Neuronal stem cell (in vitro differentiated cells): ENCODE data around the gene RD3L.

Source experiments
- DNase-seq: peaks from one replicate; pipeline ENCODE4 v3.0.0-alpha.2; 2013; ENCODE audit warnings: low spot score
- H2AFZ ChIP-seq: one replicate; pipeline ENCODE4 v1.6.1; 2013; ENCODE audit warnings: mild to moderate bottlenecking, low read length, inconsistent platforms
- H2AK5ac ChIP-seq: 2 replicates; pipeline ENCODE4 v1.6.1; 2013; ENCODE audit warnings: low read depth, mild to moderate bottlenecking, inconsistent platforms, low read length, moderate library complexity, mixed read lengths
- H2BK120ac ChIP-seq: 2 replicates; pipeline ENCODE4 v1.6.1; 2013; ENCODE audit warnings: low read depth, mild to moderate bottlenecking, inconsistent platforms, low read length, moderate library complexity, mixed read lengths
- H2BK12ac ChIP-seq: one replicate; pipeline ENCODE4 v1.6.1; 2013; ENCODE audit warnings: low read length, inconsistent platforms
- H2BK15ac ChIP-seq: 2 replicates; pipeline ENCODE4 v1.6.1; 2013; ENCODE audit warnings: mild to moderate bottlenecking, low read length, inconsistent platforms, mixed read lengths
- H2BK5ac ChIP-seq: one replicate; pipeline ENCODE4 v1.6.1; 2013; ENCODE audit warnings: inconsistent platforms, mild to moderate bottlenecking, low read length, moderate library complexity
- H3K14ac ChIP-seq: one replicate; pipeline ENCODE4 v1.6.1; 2013; ENCODE audit warnings: low read length, inconsistent platforms
- H3K18ac ChIP-seq: 2 replicates; pipeline ENCODE4 v1.6.1; 2013; ENCODE audit warnings: low read length, inconsistent platforms
- H3K23ac ChIP-seq: 2 replicates; pipeline ENCODE4 v1.6.1; 2013; ENCODE audit warnings: low read depth, mild to moderate bottlenecking, mixed read lengths, low read length, inconsistent platforms; ENCODE audit not compliant: poor library complexity
- H3K27ac ChIP-seq: replicated peaks from 3 replicates; pipeline ENCODE4 v1.5.1; 2013; ENCODE audit warnings: low read length, inconsistent platforms
- H3K27me3 ChIP-seq, 3 experiments: 2 replicates each; pipeline ENCODE4 v1.6.1; 2013; ENCODE audit warnings: low read length in 3 of 3, mild to moderate bottlenecking in 2 of 3, inconsistent platforms in 1 of 3, low read depth in 1 of 3, mixed read lengths in 1 of 3, moderate library complexity in 1 of 3; ENCODE audit not compliant: control insufficient read depth in 3 of 3, insufficient read depth in 3 of 3
- H3K36me3 ChIP-seq, 2 donors: replicated peaks in 1 of 2; 2 replicates each; pipeline ENCODE4 v1.6.1; 2013; ENCODE audit warnings: low read length in 2 of 2; ENCODE audit not compliant: control insufficient read depth in 2 of 2, insufficient read depth in 2 of 2
- H3K4ac ChIP-seq: 2 replicates; pipeline ENCODE4 v1.6.1; 2013; ENCODE audit warnings: inconsistent platforms, mild to moderate bottlenecking, low read length, moderate library complexity
- H3K4me1 ChIP-seq, 2 donors: 1 replicate in 1 of 2; 2 replicates in 1 of 2; pipeline ENCODE4 v1.6.1; 2013; ENCODE audit warnings: low read length in 2 of 2, low read depth in 1 of 2; ENCODE audit not compliant: control insufficient read depth in 2 of 2, insufficient read depth in 1 of 2
- H3K4me2 ChIP-seq: one replicate; pipeline ENCODE4 v1.6.1; 2013; ENCODE audit warnings: mild to moderate bottlenecking, low read length, inconsistent platforms; ENCODE audit not compliant: insufficient read depth, poor library complexity, severe bottlenecking
- H3K4me3 ChIP-seq, 2 donors: 2 replicates each; pipeline ENCODE4 v1.5.1; 2013; ENCODE audit warnings: low read length in 2 of 2, mild to moderate bottlenecking in 2 of 2, inconsistent platforms in 1 of 2, moderate library complexity in 1 of 2
- H3K79me1 ChIP-seq: one replicate; pipeline ENCODE4 v1.6.1; 2013; ENCODE audit warnings: low read depth, mild to moderate bottlenecking, inconsistent platforms, low read length, moderate library complexity
- H3K9ac ChIP-seq: one replicate; pipeline ENCODE4 v1.6.1; 2013; ENCODE audit warnings: mild to moderate bottlenecking, low read depth, low read length, inconsistent platforms; ENCODE audit not compliant: poor library complexity
- H3K9me3 ChIP-seq, 2 donors: replicated peaks in 1 of 2; 2 replicates each; pipeline versions ENCODE3 to v1.6.1; 2013; ENCODE audit warnings: low read length in 2 of 2, mild to moderate bottlenecking in 2 of 2, inconsistent platforms in 1 of 2, low read depth in 1 of 2, mixed read lengths in 1 of 2, moderate library complexity in 1 of 2; ENCODE audit not compliant: control insufficient read depth in 2 of 2, insufficient read depth in 1 of 2
- H4K8ac ChIP-seq: one replicate; pipeline ENCODE4 v1.6.1; 2013; ENCODE audit warnings: low read depth, mild to moderate bottlenecking, inconsistent platforms, low read length, moderate library complexity
- H4K91ac ChIP-seq: one replicate; pipeline ENCODE4 v1.6.1; 2013; ENCODE audit warnings: low read length, low read depth, mild to moderate bottlenecking, inconsistent platforms; ENCODE audit not compliant: poor library complexity
- WGBS, 2 donors: extraction: QIAGEN DNeasy Blood & Tissue Kit; methylation state at CpG; one replicate each; pipeline ENCODE4 v1.1.7; 2013; ENCODE audit warnings: missing lambda C conversion rate in 2 of 2, mixed read lengths in 1 of 2; ENCODE audit not compliant: insufficient read length in 2 of 2, insufficient replicate concordance in 1 of 2; ENCODE audit errors: extremely low coverage in 2 of 2; 5-methylcytosine and 5-hydroxymethylcytosine counted together

RD3L gene

DNA sequence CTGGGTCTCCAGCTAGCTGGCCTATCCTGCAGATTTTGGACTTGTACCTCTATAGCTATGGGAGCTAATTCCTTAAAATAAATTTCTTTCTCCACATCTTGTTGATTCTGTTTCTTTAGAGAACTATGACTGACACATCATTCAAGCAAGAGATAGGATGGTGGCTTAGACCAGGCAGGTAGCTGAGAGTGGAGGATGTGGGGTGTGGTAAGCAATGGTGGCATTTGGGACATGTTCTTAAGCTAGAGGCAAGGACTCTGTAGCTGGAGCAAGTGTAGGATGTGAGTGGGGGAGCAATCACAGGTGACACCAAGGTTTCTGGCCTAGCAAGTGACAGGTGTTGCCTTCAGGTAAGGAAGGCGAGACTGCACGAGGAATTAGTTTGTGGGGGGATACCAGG lies 7.2 kb downstream of the RD3L start:
- Histone ChIP-seq H3K4me2 (no peak overlapping the region), H2AK5ac (no peak overlapping the region), H3K9ac (no peak overlapping the region), H3K36me3 (no peaks in the 10 kb centered on the region), H3K4ac (no peak overlapping the region), H3K18ac (no peak overlapping the region), H3K14ac (no peak overlapping the region), H2BK5ac (no peak overlapping the region), H2AFZ (no peak overlapping the region), H3K27ac (no peak overlapping the region), H3K9me3 (no peaks in the 10 kb centered on the region), H2BK120ac (no peak overlapping the region), H3K4me3 (no peak overlapping the region), H3K27me3 (peaks cover 0 to 45% (median 0%) of the 10 kb centered on the region in 3 experiments), H4K91ac (no peak overlapping the region), H2BK15ac (no peak overlapping the region), H3K23ac (no peak overlapping the region), H2BK12ac (no peak overlapping the region), H3K79me1 (no peaks in the 10 kb centered on the region), H3K4me1 (no peaks in the 10 kb centered on the region), H4K8ac (no peak overlapping the region)
- DNase-seq = no peak
- WGBS, 2 donors = no CpG with 5 or more reads among the region's 2 CpGs

DNA sequence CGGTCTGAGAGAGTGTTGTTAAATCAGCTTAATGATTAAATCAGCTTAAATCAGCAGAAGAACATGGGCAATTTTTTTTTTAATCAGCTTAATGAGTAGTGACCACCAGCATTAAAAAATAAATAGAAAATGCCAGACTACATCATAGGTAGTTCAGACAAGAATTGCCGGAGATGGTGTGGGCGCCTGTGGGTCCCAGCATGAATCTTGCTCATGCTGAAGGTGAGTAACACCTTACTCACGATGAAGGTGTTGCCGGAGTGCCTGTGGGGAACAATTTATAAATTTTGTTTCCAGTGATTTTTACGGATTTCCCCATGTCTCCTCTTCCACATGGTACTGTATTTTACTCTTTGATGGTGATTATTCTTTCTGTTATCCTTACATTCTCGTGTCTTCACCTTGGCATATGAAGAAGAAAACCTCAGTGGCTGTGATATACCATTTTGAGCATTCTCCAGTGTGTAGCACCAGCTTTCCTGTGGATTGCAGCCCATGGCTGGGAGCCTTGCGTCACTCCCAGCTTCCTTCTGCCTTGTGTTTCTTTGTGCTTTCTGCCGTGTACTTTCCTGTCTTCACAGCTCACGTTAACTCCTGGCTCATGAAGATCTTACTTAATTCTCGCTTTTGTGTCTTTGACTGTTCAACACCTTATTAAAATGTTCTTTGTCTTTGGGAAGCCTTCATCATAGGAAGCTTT lies 9.4 kb downstream of the RD3L start:
- Histone ChIP-seq H3K4me3 (no peak overlapping the region), H2BK120ac (no peak overlapping the region), H3K14ac (no peak overlapping the region), H3K4ac (no peak overlapping the region), H3K36me3 (no peaks in the 10 kb centered on the region), H3K9ac (no peak overlapping the region), H3K4me1 (no peaks in the 10 kb centered on the region), H4K91ac (no peak overlapping the region), H3K27ac (no peak overlapping the region), H4K8ac (no peak overlapping the region), H3K27me3 (peaks cover 0 to 35% (median 0%) of the 10 kb centered on the region in 3 experiments), H3K79me1 (no peaks in the 10 kb centered on the region), H3K4me2 (no peak overlapping the region), H2BK5ac (no peak overlapping the region), H3K18ac (no peak overlapping the region), H2AK5ac (no peak overlapping the region), H3K23ac (no peak overlapping the region), H3K9me3 (no peaks in the 10 kb centered on the region), H2BK15ac (no peak overlapping the region), H2AFZ (no peak overlapping the region), H2BK12ac (no peak overlapping the region)
- WGBS, 2 donors = no CpG with 5 or more reads among the region's 11 CpGs
- DNase-seq = no peak

DNA sequence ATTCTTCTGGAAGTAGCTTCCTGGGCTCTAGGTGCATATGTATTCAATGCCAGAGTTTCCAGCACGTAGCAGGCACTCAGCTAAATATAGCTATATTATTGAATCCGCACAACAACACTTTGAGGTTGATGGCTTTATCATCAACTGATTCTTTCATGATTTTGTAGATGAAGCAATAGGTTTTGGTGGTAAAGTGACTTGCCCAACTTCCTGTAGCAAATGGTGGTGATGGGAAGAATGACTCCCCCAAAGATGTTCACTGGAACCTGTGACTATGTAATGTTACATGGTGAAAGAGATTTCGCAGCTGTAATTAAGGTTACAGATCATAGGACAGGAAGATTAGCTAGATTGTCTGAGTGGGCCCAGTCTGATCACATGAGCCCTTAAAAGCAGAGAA lies 10.9 kb downstream of the RD3L start:
- H3K4me2 ChIP-seq = no peak overlapping the region
- H3K14ac ChIP-seq = no peak overlapping the region
- no peak for DNase-seq
- no peaks in the 10 kb centered on the region for H3K79me1 ChIP-seq
- H3K36me3 ChIP-seq = no peaks in the 10 kb centered on the region
- H4K91ac ChIP-seq = no peak overlapping the region
- no peak overlapping the region for H3K4me3 ChIP-seq
- H3K27ac ChIP-seq = no peak overlapping the region
- no peak overlapping the region for H2BK5ac ChIP-seq
- H2BK120ac ChIP-seq = no peak overlapping the region
- peaks cover 0 to 29% (median 0%) of the 10 kb centered on the region in 3 experiments for H3K27me3 ChIP-seq
- H3K9me3 ChIP-seq = no peaks in the 10 kb centered on the region
- no peak overlapping the region for H2BK12ac ChIP-seq
- H3K18ac ChIP-seq = no peak overlapping the region
- no peak overlapping the region for H4K8ac ChIP-seq
- WGBS, 2 donors = no CpG with 5 or more reads among the region's 3 CpGs
- H2BK15ac ChIP-seq = no peak overlapping the region
- no peak overlapping the region for H3K4ac ChIP-seq
- H3K4me1 ChIP-seq = no peaks in the 10 kb centered on the region
- no peak overlapping the region for H2AFZ ChIP-seq
- no peak overlapping the region for H2AK5ac ChIP-seq
- no peak overlapping the region for H3K23ac ChIP-seq
- no peak overlapping the region for H3K9ac ChIP-seq

DNA sequence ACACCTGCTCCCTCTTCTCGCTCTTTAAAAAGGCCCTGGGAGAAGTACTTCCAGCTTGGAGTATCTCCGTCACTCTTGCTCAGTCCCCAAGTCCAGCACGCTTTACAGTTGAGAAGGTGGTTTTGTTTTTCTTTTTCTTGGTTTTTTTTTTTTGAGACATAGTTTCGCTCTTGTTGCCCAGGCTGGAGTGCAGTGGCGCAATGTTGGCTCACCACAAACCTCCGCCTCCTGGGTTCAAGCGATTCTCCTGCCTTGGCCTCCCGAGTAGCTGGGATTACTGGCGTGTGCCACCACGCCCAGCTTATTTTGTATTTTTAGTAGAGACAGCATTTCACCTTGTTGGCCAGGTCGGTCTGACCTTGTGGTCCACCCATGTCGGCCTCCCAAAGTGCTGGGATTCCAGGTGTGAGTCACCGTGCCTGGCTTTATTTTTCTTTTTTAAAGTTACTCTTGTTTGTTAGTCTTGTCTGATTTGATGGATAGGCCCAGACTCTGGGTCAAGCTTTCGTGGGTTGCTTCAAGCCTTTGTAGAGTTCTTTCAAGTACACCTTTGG lies 12.2 kb downstream of the RD3L start:
- WGBS, 2 donors = no CpG with 5 or more reads among the region's 14 CpGs

More for the DNA sequence above, 12.2 kb downstream of the RD3L start:
- Histone ChIP-seq H3K4me1 (no peaks in the 10 kb centered on the region), H3K27ac (no peak overlapping the region), H2AFZ (no peak overlapping the region), H3K14ac (no peak overlapping the region), H3K4me2 (no peak overlapping the region), H4K91ac (no peak overlapping the region), H3K9me3 (no peaks in the 10 kb centered on the region), H3K27me3 (peaks cover 0 to 22% (median 0%) of the 10 kb centered on the region in 3 experiments), H3K23ac (no peak overlapping the region), H3K4ac (no peak overlapping the region), H2BK5ac (no peak overlapping the region), H2BK120ac (no peak overlapping the region), H3K18ac (no peak overlapping the region), H2BK15ac (no peak overlapping the region), H2AK5ac (no peak overlapping the region), H3K79me1 (no peaks in the 10 kb centered on the region), H3K4me3 (no peak overlapping the region), H3K9ac (no peak overlapping the region), H3K36me3 (no peaks in the 10 kb centered on the region), H2BK12ac (no peak overlapping the region), H4K8ac (no peak overlapping the region)
- DNase-seq = no peak
